ENCODE data around the gene CST9.
A peak's percentile ranks its signal among the peaks of the same experiment; 100 is the strongest.
"Not testable (repeated sequence)": the region's sequence is repeated elsewhere in the genome, so short reads cannot be mapped to it uniquely, and the experiment has no call there.

Gene CST9

DNA sequence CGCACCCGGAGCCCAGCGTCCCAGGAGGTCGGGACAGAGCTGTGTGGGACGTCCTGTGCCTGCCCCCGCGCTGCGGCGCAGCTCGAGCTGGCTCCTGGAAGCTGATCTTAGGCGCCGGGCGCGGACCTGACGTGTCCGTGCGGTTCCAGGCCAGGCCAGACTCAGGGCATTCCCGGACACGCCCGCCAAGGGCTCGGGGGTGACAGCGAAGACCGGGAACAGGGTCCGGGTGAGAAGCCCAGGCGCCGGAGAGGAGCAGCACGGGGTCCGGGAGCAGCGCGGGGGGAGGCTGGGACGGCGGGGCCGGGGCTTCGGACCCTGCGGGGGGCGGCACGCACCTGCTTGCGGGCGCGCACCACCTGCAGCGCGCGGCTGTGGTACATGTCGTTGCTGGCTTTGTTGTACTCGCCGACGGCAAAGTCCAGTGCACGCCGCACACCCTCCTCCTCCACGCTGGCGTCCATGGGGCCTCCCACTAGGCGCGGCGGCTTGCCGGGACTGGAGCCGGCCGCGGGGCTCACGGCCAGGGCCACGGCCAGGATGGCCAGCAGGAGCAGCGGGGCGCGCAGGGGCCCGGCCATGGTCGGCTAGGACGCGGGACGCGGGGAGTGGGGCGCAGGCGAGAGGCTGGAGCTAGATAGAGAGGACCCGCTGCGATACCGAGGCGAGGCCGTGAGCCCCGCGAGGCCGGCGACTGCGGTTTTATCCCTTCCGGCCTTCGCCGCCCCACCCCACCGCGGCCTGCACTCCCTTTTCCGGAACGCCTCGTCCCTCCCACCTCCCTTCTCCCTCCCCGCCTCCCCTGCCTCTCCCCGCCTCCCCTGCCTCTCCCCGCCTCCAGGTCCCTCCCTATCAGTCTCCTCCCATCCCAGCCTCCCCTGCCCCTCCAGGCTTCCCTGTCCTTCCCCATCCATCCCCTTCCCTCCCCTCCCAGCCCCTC, 31.8 kb upstream of the CST9 start, which contains the start of gene CST3:
Gene CST3 (minus strand): TSS at position 674 of the 940 bp plus-strand sequence. CDS start 93 bp downstream, at position 581.
- peak; percentile 36 for DNase-seq (ENCODE audit: low read depth)

- DNase-seq (ENCODE audit: low read depth), result no peak
These were observed 31.2 kb upstream of the CST9 start for GRCh38 chr20:23636908-23637281.

GRCh38 chr20:23636182-23636907, 30.6 kb upstream of the CST9 start:
- DNase-seq (ENCODE audit: low read depth), result no peak

DNA sequence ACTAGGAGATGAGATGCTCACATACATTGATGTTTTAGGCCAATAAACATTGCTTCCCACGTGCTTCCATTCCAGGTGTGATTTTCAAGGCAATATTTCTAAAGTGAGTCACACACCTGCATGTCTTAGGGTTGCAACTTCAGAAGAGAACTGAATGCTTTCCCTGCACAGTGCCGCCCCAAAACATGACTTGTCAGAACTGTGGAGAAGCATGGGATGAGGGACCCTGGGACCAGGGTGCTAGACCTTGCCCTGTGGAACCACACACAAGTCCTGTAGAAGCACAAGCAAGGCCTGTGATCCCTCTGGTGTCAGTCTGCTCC, 30.0 kb upstream of the CST9 start:
- not testable (repeated sequence) for DNase-seq (ENCODE audit: low read depth)

GRCh38 chr20:23634985-23635767, 29.5 kb upstream of the CST9 start:
- no peak for DNase-seq (ENCODE audit: low read depth)

GRCh38 chr20:23634044-23634801, 28.5 kb upstream of the CST9 start:
- no peak for DNase-seq (ENCODE audit: low read depth)

DNA sequence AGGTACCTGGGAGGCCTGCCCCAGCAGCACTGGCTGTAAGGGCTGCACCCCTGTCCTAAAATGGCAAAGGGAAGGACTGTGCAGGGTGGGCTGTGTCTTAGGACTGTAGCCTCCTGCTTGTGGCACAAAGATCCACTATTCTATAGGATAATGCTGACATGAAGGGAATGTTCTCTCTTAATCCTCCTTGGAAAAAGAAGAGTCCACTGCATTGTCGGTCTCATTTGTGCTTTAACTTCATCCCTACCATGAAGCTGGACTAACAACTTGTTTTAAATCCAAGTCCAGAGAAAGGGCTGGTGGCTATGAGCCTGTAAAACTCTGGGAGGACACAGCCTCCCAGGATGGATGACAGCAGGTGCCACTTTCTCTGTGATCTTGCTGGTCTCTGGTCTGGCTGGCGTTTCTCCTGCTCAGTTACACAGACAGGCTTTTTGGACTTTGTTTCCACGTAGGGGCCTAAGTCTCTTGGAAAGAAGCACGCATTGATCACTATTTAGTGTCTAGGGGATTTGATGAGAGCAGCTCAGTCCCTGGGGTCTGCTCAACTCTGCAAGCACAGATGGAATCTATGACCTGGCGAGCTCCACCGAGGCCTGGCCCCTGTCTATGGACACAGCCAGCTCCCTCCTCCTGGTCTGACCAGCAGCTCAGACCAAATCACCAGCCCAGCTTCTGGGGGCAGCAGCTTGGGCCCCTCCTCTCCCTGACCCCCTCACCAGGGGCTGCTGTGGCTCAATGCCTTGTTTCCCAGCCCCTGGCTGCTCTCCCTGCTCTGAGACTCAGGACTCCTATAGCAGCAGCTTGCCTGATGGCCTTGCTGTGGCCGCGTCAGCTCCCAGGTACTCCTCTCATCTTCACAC, 27.2 kb upstream of the CST9 start:
- DNase-seq (ENCODE audit: low read depth), result no peak

- DNase-seq (ENCODE audit: low read depth), result no peak
These were observed 26.4 kb upstream of the CST9 start for GRCh38 chr20:23631981-23632710.

GRCh38 chr20:23631226-23631822, 25.6 kb upstream of the CST9 start:
- no peak for DNase-seq (ENCODE audit: low read depth)

DNA sequence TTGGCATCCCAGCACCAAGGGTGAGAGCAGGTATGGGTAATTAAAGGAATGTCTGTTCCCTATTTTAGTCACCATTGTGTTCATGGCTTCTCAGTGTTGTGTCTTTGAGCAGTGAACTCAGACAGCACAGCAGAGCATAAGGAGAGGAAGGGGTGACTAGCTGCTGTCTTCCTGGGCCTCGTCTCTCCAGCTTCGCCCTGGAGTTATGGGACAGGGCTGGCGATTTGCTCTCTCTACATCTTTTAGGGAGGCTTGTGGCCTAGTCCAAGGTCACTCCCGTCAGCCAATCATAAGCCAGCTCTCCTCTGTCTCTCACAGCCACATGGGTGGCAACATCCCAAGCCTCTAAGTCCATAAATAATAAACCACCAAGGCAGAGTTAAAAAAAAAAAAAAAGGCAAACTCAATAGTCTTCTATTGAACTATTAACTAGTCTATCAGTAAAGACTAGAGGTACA, 24.7 kb upstream of the CST9 start:
- no peak for DNase-seq (ENCODE audit: low read depth)

GRCh38 chr20:23629542-23630391, 24.1 kb upstream of the CST9 start:
- no peak for DNase-seq (ENCODE audit: low read depth)

DNA sequence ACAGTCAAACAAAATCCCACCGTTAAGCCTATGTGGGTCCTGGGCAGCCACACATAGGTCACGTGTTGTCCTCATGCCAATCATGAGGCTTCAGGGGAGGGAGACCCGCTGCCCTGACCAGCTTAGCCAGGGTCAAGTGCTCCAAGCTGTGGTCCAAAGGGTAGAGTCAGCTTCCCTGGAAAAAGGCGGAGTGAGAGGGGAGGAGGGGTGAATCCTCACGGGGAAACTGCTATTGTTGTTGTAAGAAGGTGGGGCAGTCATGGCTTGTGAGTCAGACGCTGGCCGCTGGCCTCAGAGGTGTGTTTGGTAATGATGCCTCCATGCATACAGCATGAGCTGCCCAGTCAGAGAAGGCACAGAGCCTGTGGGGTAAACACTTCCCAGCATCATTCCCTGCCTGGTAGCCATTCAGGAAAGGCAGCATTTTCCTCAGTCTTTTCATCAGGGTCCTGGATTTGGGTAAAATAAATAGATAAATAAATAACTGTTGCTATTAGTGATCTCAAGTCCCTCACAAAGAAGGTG, 23.4 kb upstream of the CST9 start:
- no peak for DNase-seq (ENCODE audit: low read depth)

- no peak for DNase-seq (ENCODE audit: low read depth)
These were observed 22.8 kb upstream of the CST9 start for GRCh38 chr20:23628402-23629016.

GRCh38 chr20:23627501-23627900, 21.8 kb upstream of the CST9 start:
- no peak for DNase-seq (ENCODE audit: low read depth)

DNA sequence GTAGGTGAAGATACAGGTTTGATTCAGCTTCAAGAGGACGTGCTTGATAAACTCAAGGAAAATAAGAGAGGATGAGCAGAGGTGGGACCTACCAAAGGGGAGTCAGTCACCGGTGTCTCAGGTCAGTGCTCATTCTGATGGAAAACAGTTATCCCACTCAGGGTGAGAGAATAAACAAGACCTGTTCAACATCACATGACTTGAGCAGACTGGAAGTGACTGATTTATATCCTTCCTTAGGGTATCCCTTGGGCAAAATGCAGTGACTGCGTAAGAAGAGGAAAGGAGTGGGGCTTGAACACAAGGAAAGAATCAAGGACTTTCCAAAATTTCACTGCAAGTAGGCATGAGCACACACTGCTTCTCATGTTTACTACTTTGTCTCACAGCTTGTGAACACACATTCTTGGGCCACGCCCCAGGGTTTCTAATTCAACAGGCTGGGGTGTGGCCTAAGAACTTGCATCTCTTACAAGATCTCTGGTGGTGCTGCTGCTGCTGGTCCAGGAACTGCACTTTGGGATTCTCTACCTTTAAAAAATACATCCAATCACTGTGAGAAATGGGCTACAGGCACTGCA, 20.4 kb upstream of the CST9 start:
- no peak for DNase-seq (ENCODE audit: low read depth)

- no peak for DNase-seq (ENCODE audit: low read depth)
These were observed 19.7 kb upstream of the CST9 start for GRCh38 chr20:23625236-23625964.

GRCh38 chr20:23624324-23624691, 18.6 kb upstream of the CST9 start:
- DNase-seq (ENCODE audit: low read depth), result no peak

Data from GM04503 (cell line).